Body of pancreas (tissue), 4 donors: ENCODE results near the gene SRPK2.

Source experiments
- CTCF ChIP-seq, 7 experiments: fragments of 450-650 bp in 4 of 7; fragments of 200-600 bp in 3 of 7; sonication (generic) in 3 of 7; IDR thresholded peaks; one replicate each; pipeline ENCODE4 v1.5.1; 2016 to 2019; ENCODE audit warnings: antibody characterized with exemption in 7 of 7
- POLR2A ChIP-seq, 3 donors: fragments of 450-650 bp; IDR thresholded peaks; one replicate each; pipeline ENCODE4 v1.6.1; 2016; ENCODE audit warnings: antibody characterized with exemption in 3 of 3, mild to moderate bottlenecking in 2 of 3

GRCh38 chr7:105157278-105157677 is 231.4 kb downstream of the SRPK2 start:
- TF ChIP-seq CTCF (IDR thresholded peaks at IDR 0.05), result no peak
- no peak for TF ChIP-seq POLR2A (IDR thresholded peaks at IDR 0.05)
